B cell (primary cell): ENCODE results near the gene NUDCD3. TPM values are rescaled to one million over a fixed set of nuclear protein-coding genes. Genes with fewer than 3 reads are reported as not detected.

ENCODE experiments used
- ATAC-seq: fragments of 200-7000 bp; cut with Tn5 transposase; one replicate; pipeline ENCODE4 v1.10.0; 2021; ENCODE audit warnings: low read depth, mild to moderate bottlenecking, moderate number of reproducible peaks, moderate library complexity
- CTCF ChIA-PET: fragments of 350-600 bp; sonication (Branson Sonifier 250); formaldehyde crosslinking; loops from one replicate; lab custom pipeline; 2021; ENCODE audit warnings: antibody characterized with exemption, inconsistent platforms; lab: Charles Lee
- POLR2A ChIA-PET: fragments of 350-600 bp; sonication (Branson Sonifier 250); formaldehyde crosslinking; loops from one replicate; lab custom pipeline; 2021; ENCODE audit warnings: antibody characterized with exemption; lab: Charles Lee
- DNase-seq: peaks from one replicate; pipeline ENCODE4 v3.0.0; 2013
- H2AFZ ChIP-seq: 2 replicates; pipeline ENCODE4 v1.6.1; 2012; ENCODE audit warnings: mild to moderate bottlenecking, low read depth, low read length; ENCODE audit not compliant: insufficient read depth, poor library complexity, severe bottlenecking
- H3K27ac ChIP-seq, 2 donors: 1 replicate in 1 of 2; 2 replicates in 1 of 2; pipeline ENCODE4 v1.5.1; 2012 to 2013; ENCODE audit warnings: low read length in 2 of 2, mild to moderate bottlenecking in 2 of 2, moderate library complexity in 1 of 2
- H3K27me3 ChIP-seq, 4 experiments: fragments of 200-600 bp in 1 of 4; sonication (generic) in 1 of 4; replicated peaks in 1 of 4; 1 replicate in 2 of 4; 2 replicates in 2 of 4; pipeline versions ENCODE4 v1.6.1 to v1.7.0; 2013 to 2016; ENCODE audit warnings: low read length in 3 of 4, mild to moderate bottlenecking in 2 of 4, mixed read lengths in 1 of 4, moderate library complexity in 1 of 4; ENCODE audit not compliant: insufficient read depth in 4 of 4, control insufficient read depth in 3 of 4; ENCODE audit errors: control extremely low read depth in 1 of 4
- H3K36me3 ChIP-seq, 2 experiments: replicated peaks in 1 of 2; 1 replicate in 1 of 2; 2 replicates in 1 of 2; pipeline versions ENCODE4 v1.6.1 to v1.7.1; 2013; ENCODE audit warnings: low read length in 1 of 2; ENCODE audit not compliant: insufficient read depth in 2 of 2, control insufficient read depth in 1 of 2; ENCODE audit errors: control extremely low read depth in 1 of 2, extremely low read depth in 1 of 2
- H3K4me1 ChIP-seq, 2 donors: fragments of 200-600 bp in 1 of 2; sonication (generic) in 1 of 2; 1 replicate in 1 of 2; 2 replicates in 1 of 2; pipeline versions ENCODE4 v1.5.1 to v1.6.1; 2013 to 2017; ENCODE audit warnings: low read length in 2 of 2; ENCODE audit not compliant: control insufficient read depth in 2 of 2, insufficient read depth in 2 of 2
- H3K4me2 ChIP-seq: replicated peaks from 2 replicates; pipeline ENCODE3; 2012; ENCODE audit warnings: mild to moderate bottlenecking, low read depth, low read length; ENCODE audit not compliant: poor library complexity, severe bottlenecking
- H3K4me3 ChIP-seq, 5 experiments: fragments of 200-600 bp in 1 of 5; sonication (generic) in 1 of 5; 1 replicate in 3 of 5; 2 replicates in 2 of 5; pipeline versions ENCODE4 v1.5.1 to v1.7.0; 2011 to 2016; ENCODE audit warnings: low read length in 4 of 5, mild to moderate bottlenecking in 4 of 5, low read depth in 2 of 5, control low read depth in 1 of 5, moderate library complexity in 1 of 5; ENCODE audit not compliant: insufficient read depth in 1 of 5; ENCODE audit errors: control extremely low read depth in 1 of 5, extremely low read depth in 1 of 5
- H3K79me2 ChIP-seq: fragments of 200-600 bp; sonication (generic); one replicate; pipeline ENCODE4 v1.6.0; 2016; ENCODE audit warnings: low read length; ENCODE audit not compliant: control insufficient read depth, insufficient read depth
- H3K9ac ChIP-seq: fragments of 200-600 bp; sonication (generic); 2 replicates; pipeline ENCODE4 v1.6.1; 2017; ENCODE audit warnings: mild to moderate bottlenecking, low read length, moderate library complexity
- H3K9me3 ChIP-seq, 3 donors: one replicate each; pipeline versions ENCODE4 v1.6.1 to v1.7.1; 2013; ENCODE audit warnings: low read length in 2 of 3; ENCODE audit not compliant: control insufficient read depth in 2 of 3, insufficient read depth in 1 of 3; ENCODE audit errors: control extremely low read depth in 1 of 3
- H4K20me1 ChIP-seq: 2 replicates; pipeline ENCODE4 v1.6.0; 2012; ENCODE audit warnings: mild to moderate bottlenecking, low read length; ENCODE audit not compliant: insufficient read depth, control insufficient read depth, poor library complexity, severe bottlenecking
- H3K27ac Mint-ChIP-seq: one replicate; pipeline ENCODE4 v1.8.0; 2021; ENCODE audit warnings: mixed read lengths
- H3K27me3 Mint-ChIP-seq: one replicate; pipeline ENCODE4 v1.8.0; 2021; ENCODE audit warnings: mixed read lengths
- H3K4me1 Mint-ChIP-seq: one replicate; pipeline ENCODE4 v1.8.0; 2021; ENCODE audit warnings: mixed read lengths
- H3K4me3 Mint-ChIP-seq: one replicate; pipeline ENCODE4 v1.8.0; 2021; ENCODE audit warnings: mixed read lengths
- H3K9me3 Mint-ChIP-seq: one replicate; pipeline ENCODE4 v1.8.0; 2022; ENCODE audit warnings: mixed read lengths; ENCODE audit not compliant: insufficient read depth
- EZH2 ChIP-seq: IDR thresholded peaks from 2 replicates; pipeline ENCODE4 v1.6.1; 2012; ENCODE audit warnings: borderline replicate concordance, low read depth, mild to moderate bottlenecking, moderate library complexity, low read length; ENCODE audit not compliant: insufficient read depth, poor library complexity, severe bottlenecking
- WGBS: methylation state at CpG from one replicate; pipeline ENCODE4 v1.1.5; 2013; ENCODE audit warnings: missing lambda C conversion rate; ENCODE audit not compliant: insufficient coverage; 5-methylcytosine and 5-hydroxymethylcytosine counted together
- intact Hi-C: fragments of 100-400 bp; cut with micrococcal nuclease; formaldehyde crosslinking; loops from one replicate; pipeline ENCODE4 v1.10.0; 2022
- polyA plus RNA-seq: library from polyadenylated mRNA; depleted of rRNA; stranded (reverse); fragments of >200 nt; gene quantifications from 2 replicates; pipeline ENCODE4 v1.2.3, GENCODE V29; 2012
- total RNA-seq, 2 donors: library from RNA; stranded (reverse); fragments of 120-200 nt in 1 of 2; gene quantifications; 1 replicate in 1 of 2; 2 replicates in 1 of 2; pipeline versions ENCODE4 v1.2.3 to v1.2.4, GENCODE V29; 2013 to 2022
- TF ChIP-seq, protein P1 (sequence below): fragments of 200-600 bp; IDR thresholded peaks from one replicate; pipeline ENCODE4 v1.8.0; 2022; ENCODE audit warnings: antibody characterized with exemption, mild to moderate bottlenecking

NUDCD3 gene
- total and polyA plus RNA-seq, 2 donors (not counting 1 experiment from before 2014, with no cell fraction given): 29.8 to 101 TPM

DNA sequence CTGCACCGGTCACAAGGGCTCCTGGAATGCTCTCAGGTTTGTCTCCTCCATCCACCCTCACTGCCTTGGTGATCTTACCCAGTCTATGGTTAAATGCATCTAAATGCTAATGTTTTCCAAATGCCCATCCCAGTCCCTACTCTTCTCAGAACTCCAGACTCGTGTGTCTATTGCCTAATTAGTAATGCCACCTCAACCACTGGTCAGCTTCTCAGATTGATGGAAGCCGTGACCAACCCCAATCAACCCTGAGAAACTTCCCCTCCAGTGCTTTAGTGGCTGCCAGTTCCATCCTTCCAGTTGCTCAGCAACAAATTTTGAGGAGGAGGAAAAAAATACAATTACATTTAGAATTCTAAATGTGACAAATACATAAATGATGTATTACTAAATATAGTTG, 18.6 kb downstream of the NUDCD3 start:
- CTCF ChIA-PET: no interaction called here
- Histone ChIP-seq H2AFZ (no peak overlapping the region), H3K79me2 (peaks cover 97% of the 10 kb centered on the region), H4K20me1 (peaks cover 92% of the 10 kb centered on the region), H3K36me3 (peaks cover 0 to 65% of the 10 kb centered on the region in 2 experiments), H3K4me3 (no peak overlapping the region), H3K4me2 (no peak overlapping the region), H3K27me3 (no peaks in the 10 kb centered on the region), H3K9me3 (no peaks in the 10 kb centered on the region), H3K4me1 (peaks cover 0 to under 1% of the 10 kb centered on the region in 2 donors), H3K9ac (no peak overlapping the region), H3K27ac (no peak overlapping the region)
- Mint-ChIP-seq H3K4me3 (no peak overlapping the region), H3K9me3 (no peaks in the 10 kb centered on the region), H3K27ac (no peak overlapping the region), H3K27me3 (no peaks in the 10 kb centered on the region), H3K4me1 (peaks cover 18% of the 10 kb centered on the region)
- intact Hi-C loops: no loop called here
- POLR2A ChIA-PET: no interaction called here
- WGBS: 100% methylated on average over 2 of the region's 3 CpGs
- no peak for DNase-seq
- ATAC-seq: no peak
- TF ChIP-seq, protein P1, sequence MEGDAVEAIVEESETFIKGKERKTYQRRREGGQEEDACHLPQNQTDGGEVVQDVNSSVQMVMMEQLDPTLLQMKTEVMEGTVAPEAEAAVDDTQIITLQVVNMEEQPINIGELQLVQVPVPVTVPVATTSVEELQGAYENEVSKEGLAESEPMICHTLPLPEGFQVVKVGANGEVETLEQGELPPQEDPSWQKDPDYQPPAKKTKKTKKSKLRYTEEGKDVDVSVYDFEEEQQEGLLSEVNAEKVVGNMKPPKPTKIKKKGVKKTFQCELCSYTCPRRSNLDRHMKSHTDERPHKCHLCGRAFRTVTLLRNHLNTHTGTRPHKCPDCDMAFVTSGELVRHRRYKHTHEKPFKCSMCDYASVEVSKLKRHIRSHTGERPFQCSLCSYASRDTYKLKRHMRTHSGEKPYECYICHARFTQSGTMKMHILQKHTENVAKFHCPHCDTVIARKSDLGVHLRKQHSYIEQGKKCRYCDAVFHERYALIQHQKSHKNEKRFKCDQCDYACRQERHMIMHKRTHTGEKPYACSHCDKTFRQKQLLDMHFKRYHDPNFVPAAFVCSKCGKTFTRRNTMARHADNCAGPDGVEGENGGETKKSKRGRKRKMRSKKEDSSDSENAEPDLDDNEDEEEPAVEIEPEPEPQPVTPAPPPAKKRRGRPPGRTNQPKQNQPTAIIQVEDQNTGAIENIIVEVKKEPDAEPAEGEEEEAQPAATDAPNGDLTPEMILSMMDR: no peak
- no peak for TF ChIP-seq EZH2

DNA sequence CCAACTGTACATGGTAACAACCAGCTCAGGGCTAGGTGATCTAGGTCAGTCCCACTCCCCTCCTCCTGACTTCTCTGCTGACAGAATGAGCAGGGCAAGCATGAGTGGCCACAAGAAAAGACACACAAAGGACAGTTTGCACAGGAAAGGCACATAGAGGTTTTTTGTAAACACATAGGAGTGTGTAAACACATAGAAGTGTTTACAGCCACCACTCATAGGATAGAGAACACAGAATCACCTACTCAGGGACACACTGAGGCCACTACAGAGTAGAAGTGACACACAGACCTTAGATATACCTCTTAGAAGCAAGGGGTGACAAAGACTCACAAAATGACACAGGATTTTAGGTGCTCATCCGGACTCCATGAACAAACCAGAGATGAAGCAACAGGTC, 19.0 kb downstream of the NUDCD3 start:
- ATAC-seq (no peak), DNase-seq (no peak)
- Mint-ChIP-seq H3K27me3 (no peaks in the 10 kb centered on the region), H3K9me3 (no peaks in the 10 kb centered on the region), H3K27ac (no peak overlapping the region), H3K4me3 (no peak overlapping the region), H3K4me1 (peaks cover 18% of the 10 kb centered on the region)
- no peak overlapping the region for H2AFZ ChIP-seq
- no peak overlapping the region for H3K4me3 ChIP-seq
- no peak for TF ChIP-seq EZH2
- TF ChIP-seq, protein P1: no peak
- peaks cover 92% of the 10 kb centered on the region for H4K20me1 ChIP-seq
- H3K9me3 ChIP-seq: no peaks in the 10 kb centered on the region
- ChIA-PET CTCF (no interaction called here), POLR2A (no interaction called here)
- WGBS: 100% methylated on average over 1 of the region's 1 CpG
- H3K27ac ChIP-seq: no peak overlapping the region
- H3K79me2 ChIP-seq: peaks cover 97% of the 10 kb centered on the region
- H3K9ac ChIP-seq: no peak overlapping the region
- intact Hi-C loops: no loop called here
- H3K4me1 ChIP-seq: no peaks in the 10 kb centered on the region
- no peak overlapping the region for H3K4me2 ChIP-seq
- peaks cover 0 to 65% of the 10 kb centered on the region in 2 experiments for H3K36me3 ChIP-seq
- no peaks in the 10 kb centered on the region for H3K27me3 ChIP-seq
